ENCODE data around the gene MGAT4A. TPM values are rescaled to one million over a fixed set of nuclear protein-coding genes. Genes with fewer than 3 reads are reported as not detected.

Gene MGAT4A
- total and polyA plus RNA-seq, 2 experiments from 2014 or later, result 4.4 to 5.6 TPM

- Histone ChIP-seq H3F3A (replicated peaks; ENCODE audit: low read depth) (no peaks in the 10 kb centered on the region), H4K20me1 (replicated peaks; ENCODE audit: insufficient read depth) (no peaks in the 10 kb centered on the region), H3K79me2 (replicated peaks; ENCODE audit: insufficient read depth) (no peaks in the 10 kb centered on the region), H3K36me3 (ENCODE audit: insufficient read depth) (no peaks in the 10 kb centered on the region), H3K4me2 (no peak overlapping the region), H3K27ac (ENCODE audit: low read depth) (no peak overlapping the region), H3K27me3 (ENCODE audit: insufficient read depth) (no peaks in the 10 kb centered on the region), H2AFZ (no peak overlapping the region), H3K9me2 (ENCODE audit: insufficient read depth) (no peaks in the 10 kb centered on the region), H3K4me3 (no peak overlapping the region), H3K4me1 (ENCODE audit: insufficient read depth) (no peaks in the 10 kb centered on the region; the same call in 1 of the 2 replicates)
- peaks cover 10% of the 10 kb centered on the region for H3K27me3 Mint-ChIP-seq (ENCODE audit: insufficient read depth, low read depth, poor library complexity)
- H3K4me3 Mint-ChIP-seq, result no peak overlapping the region
- ATAC-seq, result no peak
- no peak overlapping the region for H3K27ac Mint-ChIP-seq
- peaks cover 25% of the 10 kb centered on the region for H3K4me1 Mint-ChIP-seq
- DNase-seq (ENCODE audit: low spot score), result no peak
- H3K9me3 Mint-ChIP-seq, result no peaks in the 10 kb centered on the region
- TF ChIP-seq POLR2AphosphoS5 (IDR thresholded peaks at IDR 0.05; ENCODE audit: low read depth), result no peak
- no peak for TF ChIP-seq JUNB (IDR thresholded peaks at IDR 0.05; ENCODE audit: unreplicated experiment)
- TF ChIP-seq EZH2phosphoT487 (IDR thresholded peaks at IDR 0.05; ENCODE audit: unreplicated experiment), result no peak
- TF ChIP-seq ZNF331 (CRISPR knock-in tag; IDR thresholded peaks at IDR 0.05; ENCODE audit: low read depth), result no peak
- no peak for TF ChIP-seq NANOG (IDR thresholded peaks at IDR 0.05; ENCODE audit: borderline replicate concordance)
- no peak for TF ChIP-seq ZNF114 (CRISPR knock-in tag; IDR thresholded peaks at IDR 0.05)
- no peak for TF ChIP-seq REST (IDR thresholded peaks at IDR 0.05; ENCODE audit: unreplicated experiment)
- no peak for TF ChIP-seq CREB1 (CRISPR knock-in tag; IDR thresholded peaks at IDR 0.05; ENCODE audit: low read depth)
- TF ChIP-seq ETS1 (IDR thresholded peaks at IDR 0.05), result no peak
- TF ChIP-seq ZNF462 (CRISPR knock-in tag; IDR thresholded peaks at IDR 0.05), result no peak
- TF ChIP-seq EZH2 (IDR thresholded peaks at IDR 0.05; ENCODE audit: low read depth, unreplicated experiment), result no peak
- TF ChIP-seq CTCF (conservative IDR thresholded peaks at IDR 0.05; ENCODE audit: low read depth in 2 of 2), result no peak
- TF ChIP-seq STAT1 (IDR thresholded peaks at IDR 0.05; ENCODE audit: unreplicated experiment), result no peak
- H3K36me3 Mint-ChIP-seq (ENCODE audit: low read depth), result no peaks in the 10 kb centered on the region; the same call in 2 of the 3 replicates
Observed at GRCh38 chr2:98769114-98769476, 38.2 kb upstream of the MGAT4A start.

Measured in GM23338 (cell line).